Measurements from ENCODE around the gene ZFR2.

Gene ZFR2

DNA sequence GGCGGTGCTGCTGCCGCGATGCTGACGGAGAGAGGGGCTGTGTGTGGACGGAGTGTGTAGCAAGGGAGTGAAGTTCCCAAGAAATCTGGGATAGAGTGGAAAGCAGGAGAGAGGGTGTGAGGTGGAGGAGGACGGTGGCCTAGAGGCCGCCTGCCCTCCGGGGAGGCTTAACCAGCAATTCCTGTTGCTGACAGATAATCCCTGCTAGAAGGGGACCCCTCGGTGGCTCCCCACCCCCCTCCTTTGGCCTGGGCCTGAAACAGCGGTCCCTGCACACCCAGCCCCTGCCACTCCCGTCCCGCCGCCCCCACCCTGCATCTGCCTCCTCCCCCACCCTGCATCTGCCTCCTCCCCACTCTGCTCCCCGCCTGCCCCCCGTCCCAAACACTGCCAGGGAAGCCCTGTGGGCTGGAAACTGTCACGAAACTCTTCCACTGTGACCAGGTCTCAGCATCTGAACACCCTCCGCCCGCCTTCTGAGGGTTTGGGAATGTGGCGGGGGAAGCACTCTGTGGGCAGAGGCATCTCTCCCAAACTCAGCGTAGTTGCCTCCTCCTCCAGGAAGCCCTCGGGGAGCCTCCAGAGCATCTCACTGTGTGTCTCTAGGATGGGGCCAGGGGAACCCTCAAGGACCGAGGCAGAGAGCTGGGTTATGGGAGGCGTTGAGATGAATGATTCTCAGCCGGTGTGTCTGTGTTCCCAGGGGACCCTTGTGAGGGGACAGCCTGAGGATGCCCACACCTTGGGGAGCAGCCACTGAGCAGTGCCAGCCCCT lies 65.5 kb downstream of the ZFR2 start:
- no peaks in the 10 kb centered on the region for H3K36me3 ChIP-seq (ENCODE audit: control insufficient read depth, insufficient read depth, low read length)
- WGBS, 2 experiments (ENCODE audit: insufficient coverage in 2 of 2): 93 to 94% methylated on average over 11 to 17 of the region's 24 CpGs
- no peaks in the 10 kb centered on the region for H3K4me1 ChIP-seq (ENCODE audit: control insufficient read depth, insufficient read depth, low read length, poor library complexity, severe bottlenecking)
- no peak overlapping the region for H3K27ac ChIP-seq (ENCODE audit: low read depth, low read length, severe bottlenecking)
- H3K4me3 ChIP-seq (ENCODE audit: extremely low read depth, insufficient read depth, low read length, poor library complexity, severe bottlenecking): no peak overlapping the region
- H3K9me3 ChIP-seq (ENCODE audit: control insufficient read depth, low read length): no peaks in the 10 kb centered on the region

DNA sequence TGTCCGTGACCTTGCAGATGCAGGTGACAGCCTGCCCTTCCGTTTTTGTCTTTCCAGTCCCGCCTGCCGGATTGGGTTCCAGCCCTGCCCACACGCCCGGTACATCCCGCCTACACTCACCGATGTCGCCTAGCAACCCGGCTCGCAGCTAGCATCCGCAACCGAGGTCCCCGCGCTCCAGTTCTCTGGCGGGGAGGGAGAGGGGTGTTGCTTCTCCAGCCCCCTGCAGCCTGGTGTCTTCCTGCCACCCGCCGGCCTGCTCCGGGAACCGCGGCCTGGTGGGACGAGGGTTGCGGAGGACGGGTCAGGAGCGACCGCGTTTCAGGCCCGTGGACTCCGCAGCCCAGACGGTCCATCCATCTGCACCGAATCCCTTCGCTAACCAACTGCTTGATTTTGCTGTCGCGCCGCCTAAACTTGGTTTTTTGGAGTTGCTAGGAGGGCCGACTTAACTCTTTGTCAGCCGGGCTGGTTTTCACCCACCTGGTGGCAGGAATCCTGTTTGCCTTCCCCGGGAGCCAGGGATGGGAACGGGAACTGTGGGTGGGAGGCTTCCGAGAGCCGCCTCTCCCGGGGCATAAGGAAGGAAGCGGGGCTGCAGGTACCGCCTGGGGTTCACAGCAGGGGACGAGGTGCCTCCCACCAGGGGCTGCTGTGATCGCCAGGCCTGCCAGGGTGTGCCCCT lies 67.3 kb downstream of the ZFR2 start:
- Histone ChIP-seq H3K9me3 (ENCODE audit: control insufficient read depth, low read length) (peaks cover 4% of the 10 kb centered on the region), H3K27ac (ENCODE audit: low read depth, low read length, severe bottlenecking) (no peak overlapping the region), H3K36me3 (ENCODE audit: control insufficient read depth, insufficient read depth, low read length) (no peaks in the 10 kb centered on the region), H3K4me3 (ENCODE audit: extremely low read depth, insufficient read depth, low read length, poor library complexity, severe bottlenecking) (no peak overlapping the region), H3K4me1 (ENCODE audit: control insufficient read depth, insufficient read depth, low read length, poor library complexity, severe bottlenecking) (no peaks in the 10 kb centered on the region)
- 4 to 9% methylated on average over 34 to 40 of the region's 46 CpGs for WGBS, 2 experiments (ENCODE audit: insufficient coverage in 2 of 2)

DNA sequence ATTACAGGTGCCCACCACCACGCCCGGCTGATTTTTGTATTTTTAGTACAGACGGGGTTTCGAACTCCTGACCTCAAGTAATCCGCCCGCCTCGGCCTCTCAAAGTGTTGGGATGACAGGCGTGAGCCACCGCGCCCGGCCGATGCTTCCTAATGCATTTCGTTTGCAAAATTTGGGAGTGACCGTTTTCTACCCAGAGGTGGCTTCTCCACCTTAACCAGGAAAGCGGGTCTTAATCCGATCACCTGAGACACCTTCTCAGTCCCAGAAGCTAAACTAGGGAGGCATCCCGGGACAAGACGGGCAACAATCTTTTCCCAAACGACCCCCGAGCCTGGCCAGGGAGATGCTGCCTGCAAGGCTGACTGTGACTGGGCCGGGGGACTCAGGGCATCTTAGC lies 67.8 kb downstream of the ZFR2 start:
- Histone ChIP-seq H3K4me1 (ENCODE audit: control insufficient read depth, insufficient read depth, low read length, poor library complexity, severe bottlenecking) (no peaks in the 10 kb centered on the region), H3K4me3 (ENCODE audit: extremely low read depth, insufficient read depth, low read length, poor library complexity, severe bottlenecking) (no peak overlapping the region), H3K36me3 (ENCODE audit: control insufficient read depth, insufficient read depth, low read length) (no peaks in the 10 kb centered on the region), H3K27ac (ENCODE audit: low read depth, low read length, severe bottlenecking) (no peak overlapping the region), H3K9me3 (ENCODE audit: control insufficient read depth, low read length) (peaks cover 4% of the 10 kb centered on the region)
- 51 to 52% methylated on average over 20 to 21 of the region's 21 CpGs for WGBS, 2 experiments (ENCODE audit: insufficient coverage in 2 of 2)

DNA sequence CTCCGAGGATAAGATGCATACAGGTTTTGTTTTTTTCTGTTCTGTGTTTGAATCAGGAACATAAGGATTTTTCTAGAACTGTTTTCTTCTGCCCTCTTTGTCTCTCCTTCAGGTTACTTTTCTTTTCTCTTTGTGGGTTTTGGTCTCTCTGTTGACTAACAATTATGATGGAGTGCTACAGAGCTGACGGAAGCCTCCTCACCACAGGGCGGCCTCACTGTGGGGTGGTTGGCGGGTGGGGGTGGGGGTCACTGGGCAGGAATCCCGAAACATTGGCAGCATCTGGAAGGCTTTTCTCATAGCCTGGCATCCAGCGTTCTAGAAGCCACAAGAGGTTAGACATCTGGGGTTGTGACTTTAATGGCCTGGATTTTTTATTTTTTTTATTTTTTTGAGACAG lies 70.7 kb downstream of the ZFR2 start:
- H3K4me3 ChIP-seq (ENCODE audit: extremely low read depth, insufficient read depth, low read length, poor library complexity, severe bottlenecking): no peak overlapping the region
- H3K9me3 ChIP-seq (ENCODE audit: control insufficient read depth, low read length): peaks cover 4% of the 10 kb centered on the region
- H3K27ac ChIP-seq (ENCODE audit: low read depth, low read length, severe bottlenecking): no peak overlapping the region
- H3K36me3 ChIP-seq (ENCODE audit: control insufficient read depth, insufficient read depth, low read length): no peaks in the 10 kb centered on the region
- H3K4me1 ChIP-seq (ENCODE audit: control insufficient read depth, insufficient read depth, low read length, poor library complexity, severe bottlenecking): no peaks in the 10 kb centered on the region
- 83 to 100% methylated on average over 2 to 5 of the region's 6 CpGs for WGBS, 2 experiments (ENCODE audit: insufficient coverage in 2 of 2)

DNA sequence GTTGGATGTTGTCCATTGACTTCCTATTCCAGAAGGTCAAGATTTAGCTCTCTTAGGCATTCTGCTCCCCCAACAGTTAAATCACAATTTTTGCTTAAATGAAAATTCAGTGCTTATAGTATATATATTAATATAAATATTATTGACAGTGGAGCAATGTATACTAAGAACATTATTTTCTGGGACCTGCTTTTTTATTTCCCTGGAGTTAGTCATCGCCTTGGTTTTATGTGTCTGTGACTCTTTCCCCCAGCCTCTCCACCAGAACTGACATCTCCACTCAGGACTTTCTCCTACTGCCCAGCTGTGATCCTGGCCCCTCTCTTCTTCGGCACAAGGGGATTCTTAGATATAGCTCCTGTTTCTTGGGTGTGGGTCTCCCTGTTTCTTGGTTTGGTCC lies 72.5 kb downstream of the ZFR2 start:
- 100% methylated on average over 1 of the region's 2 CpGs; no CpG with 5 or more reads in 1 of the 2 experiments for WGBS, 2 experiments (ENCODE audit: insufficient coverage in 2 of 2)

DNA sequence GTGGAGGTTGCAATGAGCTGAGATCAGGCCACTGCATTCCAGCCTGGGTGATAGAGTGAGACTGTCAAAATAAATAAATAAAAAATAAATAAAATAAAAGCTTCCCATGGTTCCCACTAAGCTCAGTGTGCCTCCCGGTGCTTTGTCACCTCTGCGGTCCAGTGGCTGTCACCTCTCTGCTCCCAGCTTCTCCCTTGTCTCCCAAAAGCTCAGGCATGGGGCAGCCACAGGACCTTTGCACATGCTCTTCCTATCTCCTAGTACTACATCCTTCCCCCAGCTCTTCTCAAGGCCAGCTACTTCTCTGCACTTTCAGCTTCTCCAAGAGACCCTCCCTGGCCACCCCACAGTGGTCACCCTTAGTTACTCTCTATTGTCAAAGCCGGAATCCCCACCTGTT lies 75.0 kb downstream of the ZFR2 start:
- no peaks in the 10 kb centered on the region for H3K4me1 ChIP-seq (ENCODE audit: control insufficient read depth, insufficient read depth, low read length, poor library complexity, severe bottlenecking)
- H3K9me3 ChIP-seq (ENCODE audit: control insufficient read depth, low read length): peaks cover 4% of the 10 kb centered on the region
- H3K27ac ChIP-seq (ENCODE audit: low read depth, low read length, severe bottlenecking): no peak overlapping the region
- 80 to 91% methylated on average over 3 of the region's 3 CpGs for WGBS, 2 experiments (ENCODE audit: insufficient coverage in 2 of 2)
- H3K36me3 ChIP-seq (ENCODE audit: control insufficient read depth, insufficient read depth, low read length): no peaks in the 10 kb centered on the region
- no peak overlapping the region for H3K4me3 ChIP-seq (ENCODE audit: extremely low read depth, insufficient read depth, low read length, poor library complexity, severe bottlenecking)

More for the DNA sequence above, 72.5 kb downstream of the ZFR2 start:
- Histone ChIP-seq H3K27ac (ENCODE audit: low read depth, low read length, severe bottlenecking) (no peak overlapping the region), H3K36me3 (ENCODE audit: control insufficient read depth, insufficient read depth, low read length) (no peaks in the 10 kb centered on the region), H3K4me3 (ENCODE audit: extremely low read depth, insufficient read depth, low read length, poor library complexity, severe bottlenecking) (no peak overlapping the region), H3K9me3 (ENCODE audit: control insufficient read depth, low read length) (peaks cover 4% of the 10 kb centered on the region), H3K4me1 (ENCODE audit: control insufficient read depth, insufficient read depth, low read length, poor library complexity, severe bottlenecking) (no peaks in the 10 kb centered on the region)

DNA sequence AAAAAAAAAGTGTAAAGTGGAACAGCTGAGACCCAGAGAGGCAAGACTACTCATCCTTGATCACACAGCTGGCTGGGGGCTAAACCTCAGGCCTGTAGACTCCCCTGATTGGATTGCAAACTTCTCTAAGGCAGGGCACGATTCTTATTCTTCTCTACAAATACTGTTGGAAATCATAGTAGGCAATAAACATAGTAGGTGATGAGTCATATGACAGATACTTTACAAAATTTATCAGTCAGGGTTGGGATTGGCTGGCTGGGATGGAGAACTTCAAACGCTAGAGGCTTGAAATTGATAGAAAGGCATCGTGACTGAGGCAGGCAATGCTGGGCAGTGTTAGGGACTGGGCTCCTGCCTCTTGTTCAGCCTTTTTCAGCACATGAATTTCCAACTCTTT lies 76.7 kb downstream of the ZFR2 start:
- Histone ChIP-seq H3K27ac (ENCODE audit: low read depth, low read length, severe bottlenecking) (no peak overlapping the region), H3K4me1 (ENCODE audit: control insufficient read depth, insufficient read depth, low read length, poor library complexity, severe bottlenecking) (no peaks in the 10 kb centered on the region), H3K9me3 (ENCODE audit: control insufficient read depth, low read length) (peaks cover 4% of the 10 kb centered on the region), H3K36me3 (ENCODE audit: control insufficient read depth, insufficient read depth, low read length) (no peaks in the 10 kb centered on the region), H3K4me3 (ENCODE audit: extremely low read depth, insufficient read depth, low read length, poor library complexity, severe bottlenecking) (no peak overlapping the region)
- WGBS, 2 experiments (ENCODE audit: insufficient coverage in 2 of 2): 80 to 95% methylated on average over 1 to 2 of the region's 3 CpGs

DNA sequence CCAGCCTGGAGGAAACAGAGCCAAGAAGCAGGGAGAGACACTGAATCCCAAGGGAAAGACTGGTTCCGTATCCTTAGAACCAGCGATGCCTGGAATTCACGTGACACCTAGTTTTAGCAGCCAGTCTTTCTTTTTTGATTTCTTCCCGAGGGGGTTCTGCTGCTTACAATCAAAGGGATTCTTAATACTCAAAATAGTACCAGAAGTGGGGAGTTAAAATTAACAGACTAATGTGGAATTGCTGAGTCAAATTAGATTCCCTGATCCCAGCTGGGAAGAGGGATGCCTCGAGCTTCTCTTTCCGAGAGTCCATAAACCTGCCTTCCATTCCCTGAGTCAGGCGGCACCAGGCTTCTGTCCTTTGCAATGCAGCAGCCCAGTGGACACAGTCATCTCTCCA lies 77.9 kb downstream of the ZFR2 start:
- Histone ChIP-seq H3K4me3 (ENCODE audit: extremely low read depth, insufficient read depth, low read length, poor library complexity, severe bottlenecking) (no peak overlapping the region), H3K4me1 (ENCODE audit: control insufficient read depth, insufficient read depth, low read length, poor library complexity, severe bottlenecking) (no peaks in the 10 kb centered on the region), H3K27ac (ENCODE audit: low read depth, low read length, severe bottlenecking) (no peak overlapping the region), H3K36me3 (ENCODE audit: control insufficient read depth, insufficient read depth, low read length) (no peaks in the 10 kb centered on the region), H3K9me3 (ENCODE audit: control insufficient read depth, low read length) (no peaks in the 10 kb centered on the region)
- 92 to 93% methylated on average over 6 to 7 of the region's 7 CpGs for WGBS, 2 experiments (ENCODE audit: insufficient coverage in 2 of 2)

DNA sequence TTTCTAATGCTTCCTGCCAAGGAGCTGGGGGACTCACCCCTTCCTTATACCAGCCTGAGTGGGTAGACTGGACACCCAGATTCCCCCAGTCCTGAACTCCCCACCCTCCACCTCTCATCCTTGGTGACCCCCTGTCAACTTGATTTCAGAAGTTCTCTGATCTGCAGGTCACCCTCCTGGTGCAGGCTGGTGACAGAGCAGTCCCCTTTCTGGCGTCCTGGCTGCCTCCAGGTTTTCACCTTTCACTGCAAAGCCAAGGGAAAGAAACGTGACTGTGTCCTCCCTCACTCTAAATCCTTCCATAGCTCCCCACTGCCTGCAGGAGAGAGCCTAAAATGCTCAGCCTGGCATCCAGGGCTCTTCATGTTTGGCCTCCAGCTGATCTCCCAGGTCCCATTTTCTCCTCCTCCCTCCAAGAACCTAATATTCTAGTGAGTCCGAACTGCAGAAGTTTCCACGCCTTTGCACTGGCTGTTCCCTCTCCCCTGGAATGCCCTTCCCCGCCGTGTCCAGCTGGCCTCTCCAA lies 78.6 kb downstream of the ZFR2 start:
- H3K4me1 ChIP-seq (ENCODE audit: control insufficient read depth, insufficient read depth, low read length, poor library complexity, severe bottlenecking): peaks cover 3% of the 10 kb centered on the region
- no peaks in the 10 kb centered on the region for H3K36me3 ChIP-seq (ENCODE audit: control insufficient read depth, insufficient read depth, low read length)
- H3K27ac ChIP-seq (ENCODE audit: low read depth, low read length, severe bottlenecking): no peak overlapping the region
- H3K4me3 ChIP-seq (ENCODE audit: extremely low read depth, insufficient read depth, low read length, poor library complexity, severe bottlenecking): no peak overlapping the region
- WGBS, 2 experiments (ENCODE audit: insufficient coverage in 2 of 2): 77 to 85% methylated on average over 5 to 6 of the region's 6 CpGs
- no peaks in the 10 kb centered on the region for H3K9me3 ChIP-seq (ENCODE audit: control insufficient read depth, low read length)

DNA sequence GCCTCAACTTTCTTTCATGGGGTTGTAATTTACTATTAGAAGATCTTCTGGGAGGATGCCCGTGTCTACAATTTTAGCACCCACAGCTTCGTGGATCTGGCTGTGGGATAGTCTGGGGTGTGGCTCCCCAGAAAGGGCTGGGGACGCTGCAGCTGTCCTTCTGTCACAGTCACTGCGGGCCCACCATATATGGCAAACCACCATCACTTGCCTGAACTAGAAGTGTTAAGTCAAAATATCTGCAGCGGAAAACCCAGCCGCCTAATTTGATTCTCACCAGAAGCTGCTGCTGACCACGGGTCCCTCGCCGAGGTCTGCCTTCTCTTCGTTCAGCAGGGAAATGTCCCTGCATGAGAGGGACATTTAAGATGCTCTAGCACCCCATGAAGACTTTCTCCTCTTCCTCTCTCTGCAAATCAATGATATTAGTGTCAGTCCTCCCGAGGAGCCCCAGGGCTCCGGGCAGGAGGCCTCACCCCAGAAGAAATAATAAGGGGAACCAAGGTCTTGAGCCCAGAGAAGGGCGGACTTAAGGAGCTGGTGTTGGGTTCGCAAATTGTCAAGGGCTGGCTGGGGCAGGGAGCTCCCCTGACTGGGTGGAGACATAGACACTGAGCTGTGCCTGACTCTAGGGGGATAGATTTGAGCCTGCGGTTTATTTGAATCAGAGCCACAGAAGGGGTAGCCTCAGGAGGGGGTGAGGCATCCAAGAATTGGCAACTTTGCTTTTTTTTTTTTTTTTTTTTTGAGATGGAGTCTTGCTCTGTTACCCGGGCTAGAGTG lies 79.7 kb downstream of the ZFR2 start:
- Histone ChIP-seq H3K36me3 (ENCODE audit: control insufficient read depth, insufficient read depth, low read length) (no peaks in the 10 kb centered on the region), H3K4me3 (ENCODE audit: extremely low read depth, insufficient read depth, low read length, poor library complexity, severe bottlenecking) (no peak overlapping the region), H3K9me3 (ENCODE audit: control insufficient read depth, low read length) (no peaks in the 10 kb centered on the region), H3K27ac (ENCODE audit: low read depth, low read length, severe bottlenecking) (no peak overlapping the region), H3K4me1 (ENCODE audit: control insufficient read depth, insufficient read depth, low read length, poor library complexity, severe bottlenecking) (peaks cover 3% of the 10 kb centered on the region)
- 58 to 65% methylated on average over 11 to 12 of the region's 16 CpGs for WGBS, 2 experiments (ENCODE audit: insufficient coverage in 2 of 2)

Data from mesodermal cell (in vitro differentiated cells).